RPMI8226 (cell line): ENCODE data around the gene EGLN1.

Experiments
- DNase-seq: peaks from one replicate; pipeline ENCODE4 v3.0.0-alpha.2; 2015

The EGLN1 gene

GRCh38 chr1:231420959-231421545 lies 1.0 kb downstream of the EGLN1 start:
- DNase-seq: peak; percentile 61

- peak; percentile 66 for DNase-seq
Observed at GRCh38 chr1:231420299-231420958, 1.7 kb downstream of the EGLN1 start.

- DNase-seq: peak; percentile 10
Observed at GRCh38 chr1:231419738-231420298, 2.3 kb downstream of the EGLN1 start.

- no peak for DNase-seq
Observed at GRCh38 chr1:231419147-231419546, 2.9 kb downstream of the EGLN1 start.

GRCh38 chr1:231418741-231419107 lies 3.4 kb downstream of the EGLN1 start:
- no peak for DNase-seq

- no peak for DNase-seq
Observed at GRCh38 chr1:231418101-231418740, 3.9 kb downstream of the EGLN1 start.

- DNase-seq: no peak
Observed at GRCh38 chr1:231417513-231417912, 4.6 kb downstream of the EGLN1 start.

- no peak for DNase-seq
Observed at GRCh38 chr1:231416901-231417300, 5.2 kb downstream of the EGLN1 start.

- no peak for DNase-seq
Observed at GRCh38 chr1:231415018-231415583, 7.0 kb downstream of the EGLN1 start.

GRCh38 chr1:231414260-231415016 lies 7.6 kb downstream of the EGLN1 start:
- no peak for DNase-seq

- DNase-seq: no peak
Observed at GRCh38 chr1:231413749-231414082, 8.4 kb downstream of the EGLN1 start.

GRCh38 chr1:231411036-231411531 lies 11.0 kb downstream of the EGLN1 start:
- no peak for DNase-seq

GRCh38 chr1:231410036-231410612 lies 12.0 kb downstream of the EGLN1 start:
- no peak for DNase-seq

- DNase-seq: no peak
Observed at GRCh38 chr1:231408528-231409094, 13.5 kb downstream of the EGLN1 start.

GRCh38 chr1:231407547-231408396 lies 14.3 kb downstream of the EGLN1 start:
- no peak for DNase-seq

- no peak for DNase-seq
Observed at GRCh38 chr1:231407049-231407448, 15.0 kb downstream of the EGLN1 start.

GRCh38 chr1:231404318-231404717 lies 17.8 kb downstream of the EGLN1 start:
- DNase-seq: no peak

GRCh38 chr1:231401478-231401877 lies 20.6 kb downstream of the EGLN1 start:
- no peak for DNase-seq

GRCh38 chr1:231397886-231398671 lies 24.0 kb downstream of the EGLN1 start:
- no peak for DNase-seq

GRCh38 chr1:231396643-231397042 lies 25.4 kb downstream of the EGLN1 start:
- DNase-seq: no peak
